GM21723 (cell line): ENCODE measurements around the gene BTBD17.

Experiments
- ATAC-seq: cut with Tn5 transposase; IDR thresholded peaks from one replicate; pipeline ENCODE4 v1.9.1; 2021; ENCODE audit warnings: mild to moderate bottlenecking, moderate library complexity; ENCODE audit not compliant: unreplicated experiment

Gene BTBD17

GRCh38 chr17:74337834-74338500, 23.7 kb downstream of the BTBD17 start:
- ATAC-seq: no peak

DNA sequence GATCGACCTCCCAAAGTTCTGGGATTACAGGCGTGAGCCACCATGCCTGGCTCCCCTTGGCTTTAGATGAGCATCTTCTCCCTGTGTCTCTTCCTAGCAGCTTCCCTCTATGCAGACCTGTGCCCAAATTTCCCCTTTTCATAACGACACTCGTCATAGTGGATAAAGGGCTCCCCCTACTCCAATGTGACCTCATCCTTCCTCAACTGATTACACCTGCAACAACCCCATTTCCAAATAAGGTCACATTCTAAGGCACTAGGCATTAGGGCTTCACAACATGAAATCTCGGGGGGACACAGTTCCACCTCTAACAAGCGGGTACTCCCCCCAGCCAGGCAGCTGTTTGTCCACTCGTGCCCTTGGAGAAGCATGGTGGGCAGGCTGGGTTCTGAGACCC, 25.4 kb downstream of the BTBD17 start:
- ATAC-seq: no peak

GRCh38 chr17:74335529-74336062, 26.1 kb downstream of the BTBD17 start:
- no peak for ATAC-seq

DNA sequence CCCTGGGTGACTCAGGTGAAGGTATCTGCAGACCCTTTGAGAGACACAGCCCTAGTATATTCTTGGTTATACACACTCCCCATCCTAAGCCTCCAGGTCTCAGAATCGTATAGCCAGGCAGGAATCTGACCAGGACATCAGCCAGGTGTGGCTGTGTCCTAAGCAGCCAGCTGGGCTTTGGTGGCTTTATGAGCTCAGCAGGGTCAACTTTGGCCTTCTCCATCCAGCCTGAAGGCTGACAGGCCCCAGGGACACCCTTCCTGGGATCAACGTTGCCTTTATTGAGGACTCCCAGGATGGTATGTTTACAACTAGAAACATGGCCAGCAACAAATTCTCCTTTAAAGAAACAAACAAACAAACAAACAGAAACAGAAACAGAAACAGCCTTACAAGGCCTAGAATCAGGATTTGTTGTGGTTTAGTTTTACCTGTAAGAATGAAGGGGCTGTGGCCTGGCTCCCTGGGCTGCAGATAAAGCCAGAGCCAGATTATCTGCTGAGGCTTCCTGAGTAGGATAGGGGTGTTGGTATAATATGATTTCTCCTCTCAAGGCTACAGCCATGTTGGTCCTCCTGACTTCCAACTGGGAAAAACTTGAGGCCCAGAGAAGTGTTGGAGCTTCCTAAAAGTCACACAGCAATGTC, 27.2 kb downstream of the BTBD17 start:
- ATAC-seq: no peak

DNA sequence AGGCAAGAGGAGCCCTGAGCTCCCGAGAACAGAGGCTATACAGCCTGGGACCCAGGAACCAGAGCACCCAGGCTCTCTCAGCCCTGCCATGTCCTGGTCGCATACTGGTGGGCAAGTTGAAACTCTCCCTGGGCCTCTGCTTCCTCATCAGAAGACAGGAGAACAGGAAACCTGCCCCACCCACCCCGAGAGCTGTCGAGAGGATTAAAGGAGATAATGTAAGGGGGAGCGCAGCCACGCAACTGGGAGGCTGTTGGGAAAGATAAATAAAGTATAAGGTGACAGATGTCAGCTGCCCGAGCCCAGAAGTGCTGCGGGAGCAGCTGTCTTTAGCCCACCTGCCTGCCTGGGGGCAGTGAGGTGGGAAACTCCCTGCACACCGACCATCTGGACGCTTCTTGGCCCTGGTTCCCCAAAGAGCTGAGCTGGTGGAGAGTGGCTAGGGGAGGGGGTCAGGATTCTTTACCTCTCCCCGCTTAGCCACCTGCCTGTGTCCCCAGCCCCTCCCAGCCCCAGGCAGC, 28.8 kb downstream of the BTBD17 start:
- ATAC-seq: no peak

- no peak for ATAC-seq
These were observed 29.5 kb downstream of the BTBD17 start for GRCh38 chr17:74332017-74332650.

DNA sequence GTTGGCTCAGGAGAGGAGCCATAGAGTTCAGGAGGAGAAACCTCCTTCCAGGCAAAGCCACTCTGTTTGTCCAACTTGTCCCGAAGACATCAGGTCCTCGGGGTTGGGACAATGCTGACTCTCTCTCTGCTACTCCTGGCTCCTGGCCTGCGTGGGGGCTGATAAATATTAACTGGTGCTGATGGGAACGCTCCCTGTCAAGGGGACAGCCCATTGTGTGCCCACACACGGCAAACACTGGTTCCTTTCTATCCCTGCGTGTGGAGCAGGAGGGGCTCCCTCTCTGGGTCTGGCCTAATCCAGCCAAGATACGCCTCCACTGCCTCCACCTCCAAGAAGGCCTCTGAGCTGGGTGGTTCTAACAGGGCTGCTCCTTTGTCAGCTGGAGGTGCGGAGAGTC, 31.2 kb downstream of the BTBD17 start:
- ATAC-seq: no peak

DNA sequence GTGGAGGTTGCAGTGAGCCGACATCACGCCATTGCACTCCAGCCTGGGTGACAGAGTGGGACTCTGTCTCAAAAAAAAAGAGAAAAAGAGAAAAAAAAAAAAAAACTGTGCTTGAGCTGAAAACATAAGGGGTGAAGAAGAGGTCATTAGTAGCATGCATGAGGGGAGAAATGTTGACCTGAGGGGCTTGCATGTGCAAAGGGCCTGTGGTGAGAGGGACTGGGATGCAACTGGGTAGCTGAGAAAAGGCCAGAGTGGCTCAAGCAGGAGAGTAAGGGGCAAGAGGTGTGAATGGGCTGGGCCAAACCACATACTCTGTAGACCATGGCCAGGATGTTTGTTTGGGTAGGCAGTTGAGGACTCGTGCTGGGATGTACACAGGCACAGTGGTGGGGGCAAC, 32.3 kb downstream of the BTBD17 start:
- ATAC-seq: no peak

DNA sequence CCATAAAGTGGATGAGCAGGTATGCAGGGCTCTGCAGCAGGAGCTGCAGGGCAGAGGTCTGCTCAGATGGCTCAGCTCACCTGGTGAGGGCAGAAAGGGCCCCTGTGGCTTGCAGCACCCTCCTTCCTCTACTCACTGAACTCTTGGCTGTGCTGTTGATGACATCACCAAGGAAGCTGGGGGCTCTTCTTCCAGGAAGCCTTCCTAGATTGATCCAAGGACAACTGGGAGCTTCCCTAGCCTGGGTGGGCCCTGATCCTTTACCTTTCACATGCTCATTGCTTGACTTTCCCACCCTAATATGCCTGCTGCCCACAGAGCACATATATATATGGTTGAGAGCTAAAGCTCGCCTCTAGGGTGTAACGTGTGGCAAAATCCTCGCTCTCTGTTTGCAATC, 33.2 kb downstream of the BTBD17 start:
- no peak for ATAC-seq

DNA sequence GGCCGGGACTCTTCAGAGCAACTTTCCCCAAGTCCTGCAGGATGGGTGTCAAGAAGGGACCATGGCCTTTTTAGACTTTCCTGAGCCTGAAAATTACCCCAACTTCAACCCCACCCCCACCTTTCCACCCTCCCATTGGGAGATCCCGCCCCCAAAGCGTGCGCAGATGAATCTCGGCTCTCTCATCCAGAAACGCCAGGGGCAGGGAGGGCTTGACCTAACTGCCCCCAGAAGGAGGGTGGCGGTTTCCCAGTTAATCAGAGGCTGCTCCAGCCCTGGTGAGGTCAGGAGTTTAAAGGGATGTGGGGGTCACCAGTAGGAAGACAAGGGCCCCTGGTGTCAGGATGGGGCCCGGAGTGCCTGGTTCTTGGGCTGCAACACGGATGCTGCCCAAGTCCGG, 35.2 kb downstream of the BTBD17 start:
- ATAC-seq: no peak

DNA sequence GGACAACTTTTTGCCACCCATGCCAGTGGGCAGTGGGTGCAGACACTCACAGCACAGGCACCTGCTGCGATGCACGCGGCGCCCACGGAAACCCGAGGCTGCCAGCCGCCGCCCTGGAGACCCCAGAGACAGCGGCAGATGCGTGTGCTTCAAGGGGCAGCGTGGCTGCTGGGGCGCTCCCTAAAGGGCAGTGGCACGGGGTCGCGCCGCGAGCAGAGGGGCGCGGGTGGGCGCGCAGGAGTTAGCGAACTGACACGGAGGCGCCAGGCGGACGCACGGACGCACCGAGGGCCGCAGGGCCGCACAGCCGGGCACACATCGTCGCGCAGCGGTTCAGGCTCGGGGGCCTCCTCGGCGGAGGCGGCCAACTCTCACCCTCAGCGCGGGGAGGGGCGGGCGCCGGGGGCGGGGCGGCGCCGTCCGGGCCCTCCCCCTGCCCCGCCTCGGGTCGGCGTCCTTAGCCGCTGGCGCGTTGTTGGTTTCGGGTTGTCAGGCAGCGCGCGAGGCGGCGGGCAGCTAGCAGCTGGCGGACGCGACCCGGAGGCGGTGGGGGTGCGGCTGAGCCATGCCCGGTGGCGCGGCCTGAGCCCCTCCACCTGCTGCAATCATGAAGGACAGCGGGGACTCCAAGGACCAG, 35.8 kb downstream of the BTBD17 start, which contains the start of gene KIF19:
TSS of gene KIF19 (plus strand) at position 484 of the 637 bp plus-strand sequence. CDS start at position 608, 124 bp downstream.
- peak; percentile 83 for ATAC-seq

DNA sequence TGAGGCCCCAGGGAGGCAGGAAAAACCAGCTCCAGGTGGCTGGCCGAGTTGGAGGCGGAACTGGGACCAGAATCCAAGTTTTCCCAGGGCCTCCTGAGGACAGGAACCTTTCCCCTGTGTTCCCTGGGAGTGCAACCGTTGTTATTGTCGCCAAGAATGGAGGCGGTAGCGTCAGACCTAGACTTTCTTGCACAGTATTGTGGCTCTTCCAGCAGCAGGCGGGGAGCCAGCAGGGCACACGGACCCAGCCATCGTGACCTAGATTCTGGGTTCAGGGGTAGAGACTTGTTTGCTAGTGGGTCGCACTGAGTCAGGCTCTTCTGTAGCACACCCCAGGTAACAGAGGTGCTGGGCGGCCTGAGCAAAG, 36.3 kb downstream of the BTBD17 start:
- no peak for ATAC-seq

DNA sequence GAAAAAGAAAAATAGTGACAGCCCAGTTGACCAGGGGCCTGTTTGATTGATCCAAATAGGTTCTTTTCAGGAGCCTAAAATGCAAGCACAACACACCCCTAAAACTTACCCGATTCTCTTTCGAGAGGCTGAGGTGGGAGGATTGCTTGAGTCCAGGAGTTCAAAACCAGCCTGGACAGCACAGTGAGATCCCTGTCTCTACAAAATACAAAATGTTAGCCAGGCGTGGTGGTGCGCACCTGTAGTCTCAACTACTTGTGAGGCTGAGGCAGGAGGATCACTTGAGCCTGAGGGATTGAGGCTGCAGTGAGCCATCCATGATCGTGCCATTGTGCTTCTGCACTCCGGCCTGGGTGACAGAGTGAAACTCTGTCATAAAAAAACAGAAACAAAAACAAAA, 37.1 kb downstream of the BTBD17 start:
- ATAC-seq: no peak

DNA sequence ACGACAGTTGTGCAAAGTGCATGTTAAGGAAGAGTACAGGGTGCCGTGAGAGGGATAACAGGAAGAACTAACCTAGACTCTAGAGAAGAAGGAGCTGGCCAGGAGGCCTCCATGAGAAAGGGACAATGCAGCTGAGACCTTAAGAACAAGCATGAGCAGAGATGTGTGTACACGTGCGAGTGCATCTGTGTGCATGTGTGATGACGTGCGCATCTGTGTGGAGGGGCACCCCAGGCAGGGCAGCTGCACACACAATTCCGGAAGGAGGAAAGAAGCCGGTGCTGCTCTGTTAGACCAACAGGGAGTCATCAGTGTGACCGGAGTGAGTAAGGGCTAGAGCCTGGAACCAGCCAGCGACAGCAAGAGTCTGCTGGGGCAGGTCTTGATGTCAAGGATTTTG, 43.3 kb downstream of the BTBD17 start:
- ATAC-seq: no peak

GRCh38 chr17:74317071-74317470, 44.6 kb downstream of the BTBD17 start:
- no peak for ATAC-seq

DNA sequence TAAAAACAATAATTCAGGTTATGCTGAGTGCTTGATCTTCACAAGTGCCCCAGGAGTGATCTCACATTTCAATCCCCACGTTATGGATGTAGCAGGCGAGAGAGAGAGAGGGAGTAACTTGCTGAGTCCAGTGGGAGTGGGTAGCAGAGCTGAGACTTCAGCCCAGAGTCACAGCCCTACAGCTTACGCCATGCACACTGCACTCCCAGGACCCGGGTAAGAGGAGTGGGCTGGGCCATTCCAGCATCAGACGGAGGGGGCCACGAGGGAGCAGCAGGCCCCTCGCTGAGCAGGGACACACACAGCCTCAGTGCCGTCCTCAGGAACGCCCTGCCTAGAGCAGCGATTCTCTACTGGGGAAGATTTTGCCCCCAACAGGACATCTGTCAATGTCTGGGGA, 45.4 kb downstream of the BTBD17 start:
- ATAC-seq: no peak

GRCh38 chr17:74314877-74315276, 46.8 kb downstream of the BTBD17 start:
- ATAC-seq: no peak

GRCh38 chr17:74309902-74310301, 51.8 kb downstream of the BTBD17 start:
- no peak for ATAC-seq

DNA sequence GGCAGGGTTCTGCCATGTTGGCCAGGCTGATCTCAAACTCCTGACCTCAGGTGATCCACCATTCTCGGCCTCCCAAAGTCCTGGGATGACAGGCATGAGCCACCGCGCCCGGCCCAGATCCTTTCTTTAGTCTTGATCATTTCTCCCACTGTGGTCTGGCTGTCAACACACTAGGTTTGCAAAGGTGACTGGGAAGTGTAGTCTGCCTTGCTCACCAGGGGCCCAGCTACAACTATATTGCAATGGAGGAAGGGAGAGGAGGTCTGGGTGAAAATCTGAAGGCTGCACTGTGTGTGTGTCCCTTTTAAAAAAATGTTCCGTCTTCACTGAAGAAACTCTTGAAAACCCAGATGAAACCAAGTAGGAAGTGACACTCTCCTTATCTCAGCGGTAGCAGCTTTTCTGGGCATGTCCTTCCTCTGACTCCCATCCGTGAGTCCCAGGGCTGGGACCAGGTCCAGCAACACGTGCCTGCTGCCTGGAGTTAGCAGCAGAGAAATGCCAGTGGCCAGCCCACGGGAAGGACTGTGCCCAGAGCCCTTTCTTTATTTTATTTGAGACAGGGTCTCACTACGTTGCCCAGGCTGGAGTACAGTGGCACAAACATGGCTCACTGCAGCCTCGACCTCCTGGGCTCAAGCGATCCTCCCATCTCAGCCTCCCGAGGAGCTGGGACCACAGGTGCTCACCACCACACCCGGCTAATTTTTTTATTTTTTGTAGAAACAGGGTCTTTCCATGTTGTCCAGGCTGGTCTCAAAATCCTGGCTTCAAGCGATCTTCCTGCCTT, 53.5 kb downstream of the BTBD17 start:
- no peak for ATAC-seq
